ENCODE measurements around the gene TGFBI.

Gene TGFBI

DNA sequence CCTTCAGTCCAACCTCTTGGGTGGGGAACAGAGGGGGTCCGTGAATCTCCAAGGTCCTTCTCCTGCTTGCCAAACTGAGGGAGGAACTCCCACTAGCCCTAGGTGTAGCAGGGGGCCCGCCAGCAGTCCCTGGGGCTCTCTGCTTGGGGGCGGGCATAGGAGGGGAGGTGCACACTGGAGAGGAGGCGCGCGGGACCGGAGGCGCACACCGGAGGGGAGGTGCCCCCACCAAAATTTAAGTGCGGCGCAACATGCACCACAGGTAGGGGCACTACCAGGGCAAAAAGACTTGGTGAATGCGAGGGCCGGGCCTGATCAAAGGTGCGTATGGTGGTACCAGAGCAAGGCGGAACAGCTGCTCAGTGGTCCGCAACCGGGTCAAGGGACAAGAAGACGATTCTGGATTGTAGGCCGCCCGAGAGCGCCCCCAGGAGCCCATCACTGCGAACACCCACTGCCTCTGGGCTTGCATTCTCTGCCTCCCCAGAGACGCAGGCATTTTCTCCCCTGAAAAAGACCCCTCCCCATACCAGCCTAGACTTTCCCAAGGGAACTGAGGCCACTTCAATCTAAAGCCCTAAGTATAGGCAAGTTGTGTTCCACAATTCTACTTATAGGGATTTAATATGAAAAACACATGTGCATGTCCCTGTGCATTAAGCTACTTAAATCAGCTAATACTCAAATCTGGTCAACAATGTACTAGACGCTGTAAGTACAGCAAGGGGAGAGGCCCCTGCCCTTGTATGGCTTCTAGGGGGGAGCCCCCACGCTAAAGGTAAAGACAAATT lies 50.6 kb downstream of the TGFBI start:
- peak overlapping the region; percentile 49 for H3K4me3 ChIP-seq (ENCODE audit: low read length)
- TF ChIP-seq CTCF (IDR thresholded peaks at IDR 0.05; ENCODE audit: insufficient read depth, low read depth, low read length, missing control alignments): peak; percentile 28
- no peak for DNase-seq (ENCODE audit: low read depth)

GRCh38 chr5:136080113-136080482 lies 51.3 kb downstream of the TGFBI start:
- TF ChIP-seq CTCF (IDR thresholded peaks at IDR 0.05; ENCODE audit: insufficient read depth, low read depth, low read length, missing control alignments): no peak
- peak overlapping the region; percentile 49 for H3K4me3 ChIP-seq (ENCODE audit: low read length)
- DNase-seq (ENCODE audit: low read depth): peak; percentile 25

DNA sequence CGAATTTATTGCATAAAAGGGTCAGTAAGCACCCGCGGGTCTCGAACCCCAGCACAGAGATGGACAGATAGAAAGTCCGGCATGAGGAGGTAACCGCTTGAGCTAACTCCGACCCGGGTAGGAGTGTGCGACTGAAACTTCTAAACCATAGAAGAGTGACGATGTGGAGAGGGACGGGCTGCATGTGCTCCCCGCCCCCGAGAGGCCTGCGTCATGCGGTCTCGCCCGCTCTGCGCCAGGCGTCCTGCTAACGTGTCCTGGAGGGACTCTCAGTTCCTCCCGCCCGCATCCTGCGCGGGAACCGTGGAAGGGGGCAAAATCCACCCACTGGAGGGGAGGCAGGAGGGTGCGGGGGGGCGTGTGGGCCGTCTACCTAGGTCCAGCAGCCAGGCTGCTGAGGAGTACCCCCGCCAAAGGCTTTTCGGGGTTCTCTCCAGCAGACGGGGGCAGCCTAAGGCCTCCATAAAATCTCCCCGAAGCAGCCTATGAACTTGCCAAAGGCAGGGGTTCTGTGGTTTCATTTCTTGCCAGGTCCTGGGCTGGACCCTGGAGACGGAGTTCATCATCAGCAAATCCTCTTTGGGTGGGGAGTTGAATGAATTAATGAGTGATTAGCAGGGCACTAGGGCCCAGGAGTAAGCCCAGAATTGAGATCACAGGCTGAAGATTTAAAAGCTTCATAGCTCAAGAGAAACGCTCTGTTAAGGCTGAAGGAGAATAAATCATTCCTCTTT lies 51.9 kb downstream of the TGFBI start:
- H3K4me3 ChIP-seq (ENCODE audit: low read length): peak overlapping the region; percentile 49
- DNase-seq (ENCODE audit: low read depth): peak; percentile 83
- TF ChIP-seq CTCF (IDR thresholded peaks at IDR 0.05; ENCODE audit: insufficient read depth, low read depth, low read length, missing control alignments): no peak

DNA sequence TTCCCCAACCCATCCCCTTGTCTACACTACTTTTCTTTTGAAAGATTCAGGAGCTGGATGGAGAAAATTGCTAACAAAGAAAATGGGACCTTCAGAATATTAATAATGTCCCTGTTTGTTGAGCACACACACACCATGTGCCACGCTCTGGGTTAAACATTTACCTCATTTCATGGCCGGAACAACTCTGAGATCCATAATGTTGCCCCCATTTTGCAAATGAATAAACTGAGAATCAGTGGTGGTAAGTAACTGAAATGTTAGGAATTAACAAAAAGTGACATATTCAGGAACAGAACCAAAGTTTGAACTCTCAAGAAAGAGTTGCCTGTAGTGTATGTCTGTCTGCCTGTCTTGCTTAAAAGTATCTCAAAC lies 52.4 kb downstream of the TGFBI start:
- no peak overlapping the region for H3K4me3 ChIP-seq (ENCODE audit: low read length)
- no peak for DNase-seq (ENCODE audit: low read depth)
- no peak for TF ChIP-seq CTCF (IDR thresholded peaks at IDR 0.05; ENCODE audit: insufficient read depth, low read depth, low read length, missing control alignments)

- peak; percentile 73 for DNase-seq (ENCODE audit: low read depth)
- H3K4me3 ChIP-seq (ENCODE audit: low read length): no peak overlapping the region
- TF ChIP-seq CTCF (IDR thresholded peaks at IDR 0.05; ENCODE audit: insufficient read depth, low read depth, low read length, missing control alignments): peak; percentile 84
These were observed 53.8 kb downstream of the TGFBI start for GRCh38 chr5:136082390-136083193.

- no peak for TF ChIP-seq CTCF (IDR thresholded peaks at IDR 0.05; ENCODE audit: insufficient read depth, low read depth, low read length, missing control alignments)
- no peak overlapping the region for H3K4me3 ChIP-seq (ENCODE audit: low read length)
- no peak for DNase-seq (ENCODE audit: low read depth)
These were observed 55.9 kb downstream of the TGFBI start for GRCh38 chr5:136084698-136085097.
